HepG2 (cell line): ENCODE measurements around the gene AKAP8L. TPM values are rescaled to one million over a fixed set of nuclear protein-coding genes. Genes with fewer than 3 reads are reported as not detected.

ENCODE experiments used
- ATAC-seq: fragments of 200-7000 bp; cut with Tn5 transposase; 3 replicates; pipeline ENCODE4 v1.9.1; 2020; ENCODE audit warnings: mild to moderate bottlenecking, moderate library complexity
- BruUV-seq: library from RNA; stranded (reverse); fragments of 400-500 nt; replicated peaks from 2 replicates; lab custom pipeline; 2021; lab: Mats Ljungman, UMichigan
- CTCF ChIA-PET: fragments of 300-600 bp; formaldehyde crosslinking; extraction: SDS; loops from one replicate; lab custom pipeline; 2021; ENCODE audit warnings: low total read pairs, inconsistent platforms, low intra/inter-chr PET ratio; lab: Yijun Ruan, JAX
- POLR2A ChIA-PET: fragments of 350-600 bp; sonication (Branson Sonifier 250); formaldehyde crosslinking; loops from one replicate; lab custom pipeline; 2020; ENCODE audit warnings: antibody characterized with exemption, inconsistent platforms; lab: Yijun Ruan, JAX
- DNase-seq: peaks from one replicate; pipeline ENCODE4 v3.0.0-alpha.2; 2015; ENCODE audit warnings: low spot score
- FAIRE-seq: peaks from 3 replicates; lab custom pipeline; 2011; peaks lifted over from hg19 to GRCh38; lab: Jason Lieb, UNC
- H2AFZ ChIP-seq: one replicate; pipeline ENCODE4 v1.6.1; 2011; ENCODE audit warnings: low read length, inconsistent platforms
- H3K27ac ChIP-seq: fragments of 300-600 bp; 3 replicates; pipeline ENCODE4 v1.8.0; 2011; ENCODE audit warnings: mixed run types, mild to moderate bottlenecking, mixed read lengths, low read length, inconsistent platforms; ENCODE audit not compliant: insufficient read depth; ENCODE audit errors: extremely low read length
- H3K27me3 ChIP-seq, 2 experiments: fragments of 200-600 bp in 1 of 2; 2 replicates in 1 of 2; 3 replicates in 1 of 2; pipeline versions ENCODE4 v1.6.0 to v1.8.0; 2011; ENCODE audit warnings: low read length in 2 of 2, mild to moderate bottlenecking in 2 of 2, moderate library complexity in 2 of 2, inconsistent platforms in 1 of 2; ENCODE audit not compliant: insufficient read depth in 2 of 2, control insufficient read depth in 1 of 2
- H3K36me3 ChIP-seq, 2 experiments: fragments of 200-600 bp in 1 of 2; replicated peaks in 1 of 2; 2 replicates in 1 of 2; 3 replicates in 1 of 2; pipeline versions ENCODE4 v1.5.1 to v1.8.0; 2011; ENCODE audit warnings: low read length in 2 of 2, inconsistent platforms in 1 of 2; ENCODE audit not compliant: insufficient read depth in 2 of 2, control insufficient read depth in 1 of 2
- H3K4me1 ChIP-seq: 2 replicates; pipeline ENCODE4 v1.5.1; 2012; ENCODE audit warnings: low read length, inconsistent platforms; ENCODE audit not compliant: insufficient read depth
- H3K4me2 ChIP-seq: 2 replicates; pipeline ENCODE4 v1.6.0; 2011; ENCODE audit warnings: low read depth, low read length, inconsistent platforms
- H3K4me3 ChIP-seq, 3 experiments: fragments of 200-600 bp in 1 of 3; sonication (generic), shearing (Covaris generic) in 1 of 3; replicated peaks in 1 of 3; 2 replicates each; pipeline ENCODE4 v1.5.1; 2011 to 2016; ENCODE audit warnings: low read length in 3 of 3, inconsistent platforms in 2 of 3, low read depth in 2 of 3, mild to moderate bottlenecking in 2 of 3, control low read depth in 1 of 3, mixed read lengths in 1 of 3; ENCODE audit not compliant: insufficient read depth in 1 of 3
- H3K79me2 ChIP-seq: one replicate; pipeline ENCODE4 v1.6.1; 2011; ENCODE audit warnings: low read length, inconsistent platforms; ENCODE audit not compliant: insufficient read depth
- H3K9ac ChIP-seq: 2 replicates; pipeline ENCODE4 v1.6.0; 2011; ENCODE audit warnings: mild to moderate bottlenecking, low read depth, low read length, inconsistent platforms; ENCODE audit not compliant: insufficient read depth
- H3K9me3 ChIP-seq: 2 replicates; pipeline ENCODE4 v1.5.1; 2012; ENCODE audit warnings: mild to moderate bottlenecking, low read length
- H4K20me1 ChIP-seq: 2 replicates; pipeline ENCODE4 v1.6.0; 2011; ENCODE audit warnings: inconsistent platforms, mild to moderate bottlenecking, low read length, moderate library complexity; ENCODE audit not compliant: insufficient read depth
- AGO2 ChIP-seq: fragments of 200-400 bp; formaldehyde crosslinking; optimal IDR thresholded peaks from 2 replicates; pipeline ENCODE3; 2017; ENCODE audit warnings: mild to moderate bottlenecking, low read depth, low read length, moderate library complexity
- ARID3A ChIP-seq: IDR thresholded peaks from 2 replicates; pipeline ENCODE4 v1.6.1; 2012; ENCODE audit warnings: low read depth, low read length, improper control_type of control experiment
- CEBPZ ChIP-seq: IDR thresholded peaks from 2 replicates; pipeline ENCODE4 v1.6.1; 2012; ENCODE audit warnings: low read length, improper control_type of control experiment
- ETV6 ChIP-seq: sonication (generic); formaldehyde crosslinking; conservative IDR thresholded peaks from 2 replicates; pipeline ENCODE4 v1.4.0; 2020; ENCODE audit warnings: missing genetic modification reagents
- GMEB1 ChIP-seq: sonication (generic); formaldehyde crosslinking; IDR thresholded peaks from 2 replicates; pipeline ENCODE4 v1.5.1; 2020; ENCODE audit warnings: missing genetic modification reagents, mild to moderate bottlenecking, borderline replicate concordance
- HNRNPH1 ChIP-seq: fragments of 200-400 bp; formaldehyde crosslinking; optimal IDR thresholded peaks from 2 replicates; pipeline ENCODE3; 2017; ENCODE audit warnings: mild to moderate bottlenecking, low read depth, low read length
- MAZ ChIP-seq, 2 experiments: sonication (generic) in 1 of 2; formaldehyde crosslinking in 1 of 2; IDR thresholded peaks; 2 replicates each; pipeline versions ENCODE4 v1.5.0 to v1.6.1; 2012 to 2020; ENCODE audit warnings: low read depth in 2 of 2, mild to moderate bottlenecking in 2 of 2, borderline replicate concordance in 1 of 2, improper control_type of control experiment in 1 of 2, low read length in 1 of 2, missing genetic modification reagents in 1 of 2, moderate library complexity in 1 of 2
- NFKB2 ChIP-seq: sonication (generic); formaldehyde crosslinking; IDR thresholded peaks from 2 replicates; pipeline ENCODE4 v1.4.0; 2020; ENCODE audit warnings: missing genetic modification reagents, borderline replicate concordance
- POLR2AphosphoS5 ChIP-seq: IDR thresholded peaks from 2 replicates; pipeline ENCODE4 v1.6.1; 2012; ENCODE audit warnings: low read depth, low read length
- RBM39 ChIP-seq: fragments of 200-400 bp; formaldehyde crosslinking; IDR thresholded peaks from one replicate; pipeline ENCODE4 v1.6.1; 2018; ENCODE audit warnings: antibody characterized with exemption, mild to moderate bottlenecking, low read depth, low read length; ENCODE audit not compliant: poor library complexity, severe bottlenecking
- STAG1 ChIP-seq: sonication (generic); formaldehyde crosslinking; IDR thresholded peaks from 2 replicates; pipeline ENCODE4 v1.4.0; 2020; ENCODE audit warnings: missing genetic modification reagents
- ZBTB37 ChIP-seq: sonication (generic); formaldehyde crosslinking; IDR thresholded peaks from 2 replicates; pipeline ENCODE4 v1.4.0; 2020; ENCODE audit warnings: mild to moderate bottlenecking, missing genetic modification reagents
- ZFP41 ChIP-seq: sonication (generic); formaldehyde crosslinking; IDR thresholded peaks from 2 replicates; pipeline ENCODE4 v1.4.0; 2020; ENCODE audit warnings: mild to moderate bottlenecking, missing genetic modification reagents, borderline replicate concordance
- ZNF124 ChIP-seq: sonication (generic); formaldehyde crosslinking; IDR thresholded peaks from 2 replicates; pipeline ENCODE4 v1.4.0; 2020; ENCODE audit warnings: missing genetic modification reagents
- WGBS: methylation state at CpG from one replicate; pipeline ENCODE4 v1.1.6; 2017; ENCODE audit warnings: low lambda C conversion rate; 5-methylcytosine and 5-hydroxymethylcytosine counted together
- in situ Hi-C: cut with HindIII; loops from 2 replicates; pipeline ENCODE4 v1.10.0; 2017; ENCODE audit warnings: low pct_unique_long_range_greater_than_20kb; ENCODE audit not compliant: extremely low pct_ligation_motif_present
- intact Hi-C: fragments of 100-400 bp; cut with micrococcal nuclease; formaldehyde crosslinking; loops from one replicate; pipeline ENCODE4 v1.10.0; 2022; ENCODE audit not compliant: unreplicated experiment
- polyA plus RNA-seq, 8 experiments: library from polyadenylated mRNA; depleted of rRNA in 3 of 8; stranded (reverse) in 7 of 8; unstranded in 1 of 8; fragments of >200 nt; fragmentation: Illumina TruSeq in 4 of 8; extraction: Trizol in 4 of 8; gene quantifications; 2 replicates each; pipeline versions ENCODE4 v1.2.1 to v1.2.3, GENCODE V29; 2011 to 2016; ENCODE audit warnings: low read depth in 4 of 8, missing spikeins in 1 of 8, mixed read lengths in 1 of 8; ENCODE audit not compliant: insufficient read depth in 1 of 8
- total RNA-seq, 5 experiments: library from RNA; depleted of rRNA; stranded (reverse); fragments of >200 nt; fragmentation: Illumina TruSeq; extraction: Trizol; gene quantifications; 2 replicates each; pipeline ENCODE4 v1.2.3, GENCODE V29; 2016; ENCODE audit warnings: low read depth in 1 of 5
- TF ChIP-seq, protein P1 (sequence below): sonication (generic); formaldehyde crosslinking; IDR thresholded peaks from 2 replicates; pipeline ENCODE4 v1.8.1; 2023; ENCODE audit warnings: missing genetic modification reagents, inconsistent platforms, borderline replicate concordance

AKAP8L gene
- total and polyA plus RNA-seq, 2 of the 13 experiments (the other 11 are each of a cell fraction or from before 2014, with no cell fraction given): 48.2 to 49.6 TPM

GRCh38 chr19:15396436-15396835, 22.4 kb downstream of the AKAP8L start:
- Histone ChIP-seq H3K27me3 (no peaks in the 10 kb centered on the region), H2AFZ (no peak overlapping the region), H3K4me3 (no peak overlapping the region), H3K36me3 (peaks cover 41 to 75% of the 10 kb centered on the region in 2 experiments), H3K9me3 (no peaks in the 10 kb centered on the region), H4K20me1 (peaks cover 3% of the 10 kb centered on the region; the same call in 1 of the 2 replicates), H3K27ac (no peak overlapping the region), H3K4me2 (no peak overlapping the region), H3K9ac (no peak overlapping the region), H3K4me1 (no peaks in the 10 kb centered on the region), H3K79me2 (peaks cover 4% of the 10 kb centered on the region)
- BruUV-seq: no TSS peak
- in situ Hi-C loops: no loop called here
- DNase-seq: no peak
- no peak for FAIRE-seq
- WGBS: 92% methylated on average over 3 of the region's 3 CpGs
- intact Hi-C loops: no loop called here
- ChIA-PET POLR2A (no interaction called here), CTCF (no interaction called here)
- ATAC-seq: no peak
- TF ChIP-seq ZBTB37 (CRISPR knock-in tag) (no peak), ETV6 (CRISPR knock-in tag) (no peak), MAZ (IDR thresholded peaks at IDR 0.05; ENCODE audit: borderline replicate concordance, low read depth, low read length) (no peak), MAZ (CRISPR knock-in tag; IDR thresholded peaks at IDR 0.05; ENCODE audit: low read depth) (no peak), ARID3A (no peak), STAG1 (CRISPR knock-in tag) (no peak), HNRNPH1 (no peak), CEBPZ (no peak), ZFP41 (no peak), NFKB2 (no peak), GMEB1 (CRISPR knock-in tag) (no peak), AGO2 (no peak), ZNF124 (CRISPR knock-in tag) (no peak), RBM39 (no peak), POLR2AphosphoS5 (no peak)
- TF ChIP-seq, protein P1, sequence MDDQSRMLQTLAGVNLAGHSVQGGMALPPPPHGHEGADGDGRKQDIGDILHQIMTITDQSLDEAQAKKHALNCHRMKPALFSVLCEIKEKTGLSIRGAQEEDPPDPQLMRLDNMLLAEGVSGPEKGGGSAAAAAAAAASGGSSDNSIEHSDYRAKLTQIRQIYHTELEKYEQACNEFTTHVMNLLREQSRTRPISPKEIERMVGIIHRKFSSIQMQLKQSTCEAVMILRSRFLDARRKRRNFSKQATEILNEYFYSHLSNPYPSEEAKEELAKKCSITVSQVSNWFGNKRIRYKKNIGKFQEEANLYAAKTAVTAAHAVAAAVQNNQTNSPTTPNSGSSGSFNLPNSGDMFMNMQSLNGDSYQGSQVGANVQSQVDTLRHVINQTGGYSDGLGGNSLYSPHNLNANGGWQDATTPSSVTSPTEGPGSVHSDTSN (CRISPR knock-in tag): no peak
